ENCODE results near the gene GPC1.

The GPC1 gene

DNA sequence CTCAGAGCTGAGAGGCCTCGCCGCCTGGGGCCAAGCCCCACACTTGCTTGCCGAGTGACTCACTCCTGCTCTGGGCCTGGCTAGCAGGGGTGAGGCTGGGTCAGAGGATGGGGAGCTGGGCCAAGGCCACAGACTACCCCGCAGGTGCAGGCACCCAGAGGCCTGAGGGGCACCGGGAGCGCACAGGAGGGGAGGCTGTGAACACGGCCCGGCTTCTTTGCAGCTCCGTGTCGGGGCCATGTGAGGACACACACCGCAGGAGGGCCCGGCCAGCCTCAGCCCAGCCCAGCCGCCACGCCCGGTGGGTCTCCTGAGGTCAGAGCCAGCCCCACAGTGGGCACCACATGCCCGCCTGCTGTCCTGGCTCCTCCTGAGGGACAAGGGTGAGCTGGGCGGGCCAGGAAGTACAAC is 8.4 kb downstream of the GPC1 start:
- no peak for DNase-seq

DNA sequence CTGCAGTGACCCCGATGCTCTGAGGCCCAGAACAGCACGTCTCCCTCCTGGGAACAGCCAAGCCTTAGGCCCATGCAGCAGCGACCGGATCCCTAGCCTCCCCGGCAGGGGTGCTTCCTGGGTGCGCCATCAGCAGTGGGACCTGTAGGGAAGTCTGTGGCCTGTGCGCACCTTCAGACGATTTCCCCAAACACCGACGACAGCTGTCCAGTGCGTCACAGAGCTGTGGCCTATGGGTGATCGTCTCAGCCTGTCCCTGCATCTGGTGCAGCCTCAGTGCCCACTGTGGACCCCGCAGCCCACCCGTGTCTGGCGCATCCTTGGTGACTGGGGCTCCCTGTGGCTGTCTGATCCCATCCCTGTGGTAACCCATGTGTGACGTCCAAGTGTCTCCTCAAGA is 9.0 kb downstream of the GPC1 start:
- DNase-seq, result no peak

DNA sequence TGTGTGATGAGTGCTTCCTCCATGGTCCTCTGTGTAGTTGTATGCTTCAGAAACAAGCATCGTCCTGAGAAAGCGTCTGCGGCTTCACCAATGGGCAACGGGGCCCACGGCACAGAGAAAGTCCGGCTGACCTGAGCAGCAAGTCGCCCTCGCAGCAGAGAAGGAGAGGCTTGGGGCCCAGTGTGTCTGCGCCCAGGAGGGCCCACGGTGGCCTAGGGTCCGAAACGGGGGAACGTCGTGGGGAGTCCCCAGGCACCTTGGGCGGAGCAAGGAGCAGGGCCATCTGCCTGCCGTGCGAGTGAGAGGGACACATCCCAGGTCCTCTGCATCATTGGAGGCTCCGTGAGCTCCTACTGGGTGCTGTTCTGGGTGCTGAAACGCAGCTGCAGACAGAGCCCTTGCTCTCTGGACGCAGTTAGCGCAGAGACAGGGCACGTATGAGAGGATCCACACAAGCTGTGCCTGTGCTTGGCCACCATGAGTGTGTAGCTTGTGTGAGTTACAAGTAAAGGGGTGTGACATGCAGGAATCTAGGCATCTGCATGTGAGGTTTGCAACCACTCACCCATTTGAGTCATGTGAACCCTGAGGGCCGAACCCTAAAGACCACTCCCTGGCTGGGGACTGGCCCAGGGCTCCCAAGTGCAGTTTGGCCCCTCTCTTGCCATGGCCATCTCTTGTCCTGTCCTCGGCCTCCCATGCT is 10.6 kb downstream of the GPC1 start:
- no peak for DNase-seq

DNA sequence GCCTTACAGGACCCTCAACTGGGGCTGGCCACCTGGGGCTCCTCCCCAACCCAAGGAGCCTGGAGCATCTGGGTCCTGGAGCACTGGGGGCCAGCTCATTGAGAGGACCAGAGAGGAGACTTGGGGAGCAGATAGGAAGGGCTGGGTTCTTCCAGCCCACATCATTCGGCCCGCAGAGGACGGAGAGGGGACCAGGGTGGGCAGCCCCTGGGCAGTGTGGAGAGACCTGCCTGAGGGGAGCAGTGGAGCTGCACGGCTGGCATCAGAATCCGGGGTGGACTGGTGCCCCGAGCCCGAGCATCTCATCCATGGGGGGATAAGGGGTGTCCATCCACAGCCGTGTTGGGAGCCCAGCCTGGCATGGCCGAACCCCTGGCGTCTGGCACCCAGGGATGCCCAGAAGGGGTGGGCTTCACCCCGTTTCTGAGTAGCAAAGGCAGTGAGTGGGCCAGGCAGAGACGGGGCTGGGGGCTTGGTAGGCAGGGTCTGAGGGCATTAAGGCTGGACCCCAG is 11.3 kb downstream of the GPC1 start:
- no peak for DNase-seq

DNA sequence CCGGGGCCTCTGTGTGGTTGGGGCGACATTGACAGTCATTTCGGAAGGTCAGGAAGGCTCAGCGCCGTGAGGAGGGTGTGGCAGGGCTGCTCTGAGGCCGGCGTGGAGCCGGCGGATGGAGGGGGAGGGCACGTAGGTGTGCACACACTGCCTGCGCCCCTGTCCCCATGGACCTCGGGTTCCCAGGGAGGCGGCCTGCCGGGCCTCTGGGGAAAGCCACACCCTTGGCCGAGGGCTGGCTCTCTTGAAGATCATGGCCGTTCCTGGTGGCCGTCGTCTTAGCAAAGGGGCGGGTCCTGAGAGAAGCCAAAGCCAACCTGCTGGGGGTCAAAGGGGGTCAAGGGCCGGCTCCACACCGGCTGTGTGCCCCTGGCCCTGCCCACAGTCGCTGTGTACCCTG is 11.9 kb downstream of the GPC1 start:
- DNase-seq, result no peak

DNA sequence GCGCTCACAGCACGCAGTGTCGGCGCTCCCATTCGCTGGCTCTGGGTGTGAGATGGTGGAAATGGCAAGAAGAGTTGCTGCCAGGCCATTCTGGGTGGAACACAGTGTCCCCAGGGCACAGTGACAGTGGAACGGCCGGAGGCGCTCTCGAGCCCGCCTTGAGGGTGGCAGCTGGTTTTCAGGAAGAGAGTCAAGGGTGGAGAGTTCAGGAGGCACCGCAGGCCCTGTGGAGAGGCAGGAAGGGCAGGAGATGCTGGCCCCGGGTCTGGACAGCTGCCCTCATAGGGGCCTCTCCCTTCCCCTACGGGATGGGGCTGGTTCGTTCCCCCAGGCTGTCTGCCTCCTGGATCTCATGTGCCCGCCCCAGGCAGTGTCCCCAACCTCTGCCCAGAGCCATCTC is 12.5 kb downstream of the GPC1 start:
- no peak for DNase-seq

DNA sequence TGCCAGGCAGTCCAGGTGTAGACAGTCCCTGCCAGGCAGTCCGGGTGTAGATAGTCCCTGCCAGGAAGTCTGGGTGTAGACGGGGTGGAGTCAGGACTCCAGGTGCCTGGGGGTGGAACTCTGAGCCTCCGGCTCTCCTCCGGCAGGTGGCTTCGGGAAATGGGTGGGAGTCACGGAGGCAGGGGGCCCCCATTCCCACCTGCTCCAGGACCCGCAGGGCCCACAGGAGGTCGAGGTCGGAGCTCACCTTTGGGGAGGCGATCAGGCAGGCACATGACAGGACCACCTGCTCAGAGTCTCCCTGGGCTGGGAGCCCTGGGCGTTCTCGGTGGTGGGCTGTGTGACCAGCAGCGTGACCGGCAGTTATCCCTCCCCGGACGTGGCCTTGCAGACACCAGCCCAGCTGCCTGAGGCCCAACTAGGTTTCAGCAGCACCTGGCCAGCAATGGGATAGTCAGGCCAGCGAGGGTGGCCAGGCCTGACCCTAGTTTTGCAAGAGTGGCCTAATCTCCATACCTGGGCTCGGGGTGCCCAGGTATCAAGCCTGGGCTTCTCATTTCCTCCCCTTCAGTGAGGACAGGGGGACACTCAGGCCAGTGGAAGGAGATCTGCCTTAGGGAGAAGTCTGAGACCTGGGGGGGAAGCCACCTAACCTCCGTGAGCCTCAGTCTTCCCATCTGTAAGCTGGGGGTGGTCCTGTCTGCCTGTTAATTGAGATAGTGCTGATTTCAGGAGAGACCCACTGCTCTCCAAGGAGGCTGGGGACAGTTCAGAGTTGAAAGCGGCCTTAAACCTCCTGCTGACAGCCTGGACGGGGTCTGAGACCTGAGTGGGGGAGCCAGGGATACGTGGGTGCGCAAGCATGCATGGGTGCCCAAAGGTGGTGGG is 13.2 kb downstream of the GPC1 start:
- DNase-seq, result no peak

DNA sequence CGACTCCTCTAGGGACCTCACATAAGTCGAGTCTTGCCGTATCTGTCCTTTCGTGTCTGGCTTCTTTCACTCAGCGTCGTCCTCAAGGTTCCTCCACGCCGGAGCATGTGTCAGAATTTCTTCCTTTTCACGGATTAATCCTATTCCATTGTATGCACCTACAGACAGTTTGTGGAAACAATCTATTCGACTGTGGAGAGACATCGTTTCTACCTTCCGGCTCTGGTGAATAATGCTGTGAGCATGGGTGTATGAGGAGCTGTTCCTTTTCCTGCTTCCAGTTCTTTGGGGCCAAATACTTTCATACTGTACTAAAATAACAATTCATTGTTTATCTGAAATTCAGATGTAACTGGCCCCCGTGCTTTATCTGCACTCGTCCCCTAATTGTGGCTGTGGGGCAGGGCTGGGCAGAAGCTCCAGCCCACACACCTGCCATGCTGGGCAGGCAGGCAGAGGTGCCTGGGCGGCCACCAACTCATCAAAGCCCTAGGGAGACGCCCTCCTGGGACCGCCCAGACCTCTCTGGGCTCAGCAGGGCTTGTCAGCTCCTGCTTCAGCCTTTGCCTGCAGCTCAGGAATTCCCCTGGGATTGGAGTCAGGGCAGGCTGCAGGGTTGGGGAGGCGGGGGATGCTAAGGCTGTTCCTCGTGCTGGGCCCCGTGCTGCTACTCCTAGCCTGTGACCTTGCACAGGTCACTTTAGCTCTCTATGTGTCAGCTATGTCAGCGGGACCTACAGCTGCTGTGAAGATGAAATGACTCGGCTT is 14.5 kb downstream of the GPC1 start:
- DNase-seq, result no peak

DNA sequence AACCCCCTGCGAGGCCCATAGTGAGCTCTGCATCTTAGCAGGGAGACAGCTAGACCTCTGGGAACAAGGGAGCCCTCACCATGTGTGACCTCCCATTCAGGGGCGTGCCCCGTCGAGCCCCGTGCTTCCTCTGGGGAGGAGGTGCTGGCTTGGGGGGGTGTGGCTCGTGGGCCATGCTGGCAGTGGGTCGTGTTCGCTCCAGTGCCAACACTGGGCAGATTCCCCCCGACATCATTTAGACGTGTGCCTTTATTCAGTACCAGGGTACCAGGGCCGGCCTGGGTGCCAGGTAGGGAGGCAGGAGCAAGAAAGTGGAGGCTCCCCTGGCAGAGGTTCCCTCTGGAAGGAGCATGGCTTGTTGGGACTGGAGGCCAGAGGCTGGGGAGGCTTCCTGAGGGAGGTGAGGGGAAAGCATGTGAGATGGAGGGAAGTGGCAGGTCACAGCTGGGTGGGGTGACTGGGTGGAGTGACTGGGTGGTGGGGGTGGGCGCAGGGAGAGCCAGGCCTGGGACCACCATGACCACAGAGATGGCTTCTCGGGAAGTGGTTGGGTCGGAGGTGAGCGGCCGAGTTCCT is 15.2 kb downstream of the GPC1 start:
- no peak for DNase-seq

DNA sequence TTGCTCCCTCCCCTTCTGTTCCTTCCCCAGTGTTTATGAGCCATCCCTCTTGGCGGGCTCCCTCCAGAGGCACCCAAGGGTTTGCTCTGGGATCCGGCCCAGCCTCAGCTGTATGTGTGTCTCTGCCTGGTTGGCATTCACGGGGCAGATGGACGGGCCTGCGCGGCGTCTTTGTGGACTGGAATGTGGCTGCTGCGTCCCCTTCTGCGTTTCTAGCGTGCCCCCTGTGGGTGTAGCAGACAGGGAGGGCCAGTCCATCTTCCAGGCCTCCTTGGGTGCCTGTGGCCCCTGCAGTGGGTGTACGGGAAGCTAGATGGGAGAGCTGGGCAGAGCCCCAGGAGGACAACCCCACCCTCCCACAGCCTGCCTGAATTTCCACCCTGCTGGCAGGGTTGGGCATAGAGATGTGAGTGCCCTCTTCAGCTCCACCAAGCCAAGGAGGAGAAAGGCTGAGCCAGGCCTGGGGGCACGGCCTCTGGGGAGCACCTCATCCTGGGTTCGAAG is 15.7 kb downstream of the GPC1 start:
- no peak for DNase-seq

DNA sequence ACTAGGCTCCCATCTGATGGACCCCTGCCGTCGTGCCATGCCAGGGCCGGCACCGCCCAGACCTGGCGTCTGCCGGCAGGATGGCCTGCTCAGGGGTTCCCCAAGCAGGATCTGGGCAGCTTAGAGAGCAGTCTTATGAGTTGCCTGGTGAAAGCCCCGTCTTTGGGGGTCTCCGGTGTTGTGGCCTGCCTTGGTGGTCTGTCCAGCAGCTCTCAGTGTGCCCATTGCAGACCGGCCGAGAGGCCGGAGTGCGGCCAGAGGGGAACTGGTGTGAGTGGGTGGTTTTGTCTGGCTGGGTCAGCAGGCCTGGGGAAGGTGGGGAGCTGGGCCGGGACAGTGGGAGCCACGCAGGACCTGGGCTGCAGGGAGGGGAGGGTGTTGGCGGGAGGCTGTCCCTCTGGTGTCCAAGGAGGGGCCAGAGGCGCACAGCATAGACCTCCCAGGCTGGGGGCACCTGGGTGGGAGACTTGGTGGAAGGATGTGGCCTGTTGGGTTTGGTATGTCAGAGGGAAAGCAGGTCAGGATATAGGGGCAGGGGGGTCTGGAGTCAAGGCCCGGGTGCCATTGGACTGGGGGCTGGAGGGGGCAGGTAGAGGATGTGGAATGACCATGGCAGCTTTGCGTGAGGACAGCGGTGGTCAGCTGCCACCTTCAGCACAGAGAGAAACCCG is 16.5 kb downstream of the GPC1 start:
- no peak for DNase-seq

DNA sequence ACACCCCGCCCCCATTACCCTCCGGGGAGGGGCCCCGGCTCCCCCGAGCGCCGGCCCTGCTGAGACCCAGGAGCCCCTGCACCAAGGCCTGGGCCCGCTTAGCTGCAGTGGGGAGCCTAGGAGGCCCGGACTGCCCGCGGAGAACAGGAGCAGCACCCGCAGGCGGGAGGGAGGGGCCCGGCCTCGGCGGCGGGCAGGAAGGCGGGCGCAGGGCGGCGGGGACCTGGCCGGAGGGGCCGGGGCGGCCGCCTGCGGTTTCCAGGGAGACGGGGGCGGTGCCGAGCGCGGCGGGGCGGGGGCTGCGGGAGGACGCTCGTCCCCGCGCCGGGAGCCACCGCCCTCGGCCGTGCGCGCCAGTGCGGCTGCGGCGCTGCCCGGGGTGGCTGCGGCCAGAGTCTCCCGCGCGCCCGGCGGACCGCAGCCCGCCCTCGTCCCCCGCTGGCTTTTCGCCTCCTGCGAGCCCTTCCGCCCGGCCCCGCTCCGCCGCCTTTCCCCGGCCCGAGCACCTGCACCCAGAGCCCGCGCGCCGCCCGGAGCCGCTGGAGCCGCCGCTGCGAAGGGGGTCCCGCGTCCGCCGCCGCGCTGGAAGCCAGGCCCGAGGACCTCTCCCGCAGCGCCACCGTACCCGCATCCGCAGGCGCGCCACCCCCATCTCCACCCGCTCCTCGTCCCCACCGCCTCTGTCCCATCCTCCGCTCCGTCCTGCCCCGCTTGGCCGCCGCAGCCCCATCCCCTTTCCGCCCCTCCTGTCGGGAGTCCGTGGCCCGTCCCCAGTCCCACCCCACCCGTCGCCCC is 17.2 kb downstream of the GPC1 start:
- DNase-seq, result no peak

DNA sequence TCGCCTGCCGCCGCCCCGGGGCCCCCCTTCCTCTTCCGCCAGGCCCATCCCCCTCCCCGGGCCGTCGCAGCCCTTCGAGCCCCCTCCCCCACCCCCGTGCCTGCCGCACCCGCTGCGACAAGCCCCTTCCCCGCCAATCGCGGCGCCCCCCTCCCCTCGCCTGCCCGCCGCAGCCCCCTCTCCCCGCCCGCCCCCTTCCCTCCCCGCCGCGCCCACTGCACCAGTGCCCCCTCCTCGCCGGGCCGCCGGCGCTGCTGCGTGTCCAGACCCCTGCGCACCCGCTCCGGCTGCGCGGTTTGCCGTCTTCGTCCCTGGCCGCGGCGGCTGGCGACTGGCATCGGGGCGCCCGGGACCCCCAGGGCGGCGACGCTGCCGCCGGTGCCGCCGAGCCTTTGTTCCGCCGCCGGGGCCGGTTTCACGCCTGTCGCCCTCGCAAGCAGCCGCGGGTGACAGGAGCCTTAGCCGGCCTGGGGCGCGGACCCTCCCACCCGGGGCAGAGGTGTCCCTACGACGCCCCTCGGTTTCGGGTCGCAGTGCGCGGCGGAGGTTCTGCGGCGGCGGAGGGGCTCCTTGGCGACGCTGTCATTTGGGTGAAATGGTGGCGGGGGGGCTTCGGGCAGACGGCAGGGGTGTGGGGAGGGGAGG is 18.1 kb downstream of the GPC1 start:
- no peak for DNase-seq

DNA sequence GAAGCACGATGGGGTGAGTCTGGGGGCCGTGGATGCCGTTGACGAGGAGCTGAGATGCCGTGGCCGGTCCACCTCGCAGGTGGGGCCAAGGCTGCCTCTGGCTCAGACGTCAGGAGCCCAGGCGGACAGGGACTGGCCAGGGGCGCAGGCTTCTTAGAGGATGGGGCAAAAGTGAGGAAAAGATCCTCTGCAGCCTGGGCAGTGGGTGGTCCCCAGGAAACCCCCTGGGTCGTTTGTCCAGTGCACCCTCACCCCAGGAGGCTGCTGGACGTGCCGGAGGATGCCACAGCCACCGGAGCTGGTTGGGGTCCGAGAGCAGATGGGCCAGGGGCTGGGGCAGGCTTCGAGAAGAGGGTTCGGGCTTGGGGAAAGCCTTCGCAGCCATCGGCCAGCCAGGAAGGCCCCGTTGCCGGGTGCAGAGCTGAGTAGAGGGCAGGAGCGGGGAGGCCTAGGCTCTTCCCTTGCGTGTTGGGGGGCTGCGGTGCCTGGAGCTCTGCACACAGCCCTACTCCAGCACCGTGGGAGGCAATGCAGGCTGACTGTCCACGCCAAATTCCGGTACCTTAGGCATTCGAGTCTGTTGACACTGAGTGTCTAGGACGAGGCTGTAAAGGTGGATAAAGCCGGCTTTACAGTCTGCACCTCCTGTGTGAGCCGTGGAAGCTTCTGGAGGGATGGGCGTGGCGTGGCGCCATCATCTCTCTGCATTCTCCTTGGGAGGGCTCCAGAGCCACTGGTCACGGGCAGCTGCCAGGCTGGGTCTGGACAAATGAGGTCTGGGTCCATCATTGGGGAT is 18.8 kb downstream of the GPC1 start:
- DNase-seq, result no peak

DNA sequence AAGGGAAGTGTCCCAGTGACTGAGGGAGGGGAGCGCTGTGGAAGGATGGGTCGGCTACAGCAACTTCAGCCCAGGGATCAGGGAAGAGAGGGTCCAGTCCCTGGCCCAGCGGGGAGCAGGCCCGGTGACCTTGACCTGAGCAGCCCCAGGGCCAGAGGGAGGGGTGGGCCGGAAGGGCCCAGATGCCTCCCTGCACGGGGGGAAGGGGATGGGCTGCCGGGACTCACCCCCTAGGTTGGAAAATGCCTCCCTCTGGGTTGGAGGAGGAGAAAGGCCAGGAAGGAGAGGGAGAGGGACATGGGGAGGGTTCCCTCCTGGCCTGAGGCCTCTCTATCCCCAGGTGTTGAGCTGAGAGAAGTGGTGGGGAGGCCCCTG is 19.8 kb downstream of the GPC1 start:
- no peak for DNase-seq

DNA sequence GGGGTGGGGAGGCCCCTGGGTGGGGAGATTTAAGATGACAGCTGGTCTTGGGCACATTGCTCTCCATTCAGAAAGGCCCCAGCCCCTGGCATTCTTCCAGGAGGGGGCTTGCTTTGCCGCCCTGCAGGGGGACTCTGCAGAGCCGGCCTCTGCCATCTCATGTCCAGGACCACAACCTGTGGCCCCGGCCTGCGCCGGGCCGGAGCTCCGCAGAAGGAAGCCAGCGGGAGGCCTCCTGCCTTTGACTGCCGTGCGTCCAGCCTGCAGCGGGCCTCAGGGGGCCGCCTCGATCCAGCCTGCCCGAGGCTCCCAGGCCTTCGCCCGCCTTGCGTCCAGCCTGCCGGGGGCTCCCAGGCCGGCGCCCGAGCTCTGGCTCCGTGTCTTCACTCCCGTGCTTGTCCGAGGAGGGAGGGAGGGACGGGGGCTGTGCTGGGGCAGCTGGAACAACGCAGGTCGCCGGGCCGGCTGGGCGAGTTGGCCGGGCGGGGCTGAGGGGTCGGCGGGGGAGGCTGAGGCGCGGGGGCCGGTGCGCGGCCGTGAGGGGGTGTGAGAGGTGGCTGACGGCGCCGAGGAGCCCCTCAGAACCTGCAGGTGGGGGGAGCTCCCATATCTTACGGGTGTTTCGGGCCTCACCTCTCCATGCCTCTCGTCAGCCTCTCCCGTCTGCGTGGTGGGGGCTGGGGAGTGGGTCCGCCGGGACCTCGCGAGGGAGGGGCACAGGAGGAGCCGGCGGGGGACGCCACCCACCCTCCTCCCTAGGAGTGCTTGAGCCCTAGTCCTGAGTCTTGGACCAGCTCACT is 20.4 kb downstream of the GPC1 start:
- DNase-seq, result no peak

DNA sequence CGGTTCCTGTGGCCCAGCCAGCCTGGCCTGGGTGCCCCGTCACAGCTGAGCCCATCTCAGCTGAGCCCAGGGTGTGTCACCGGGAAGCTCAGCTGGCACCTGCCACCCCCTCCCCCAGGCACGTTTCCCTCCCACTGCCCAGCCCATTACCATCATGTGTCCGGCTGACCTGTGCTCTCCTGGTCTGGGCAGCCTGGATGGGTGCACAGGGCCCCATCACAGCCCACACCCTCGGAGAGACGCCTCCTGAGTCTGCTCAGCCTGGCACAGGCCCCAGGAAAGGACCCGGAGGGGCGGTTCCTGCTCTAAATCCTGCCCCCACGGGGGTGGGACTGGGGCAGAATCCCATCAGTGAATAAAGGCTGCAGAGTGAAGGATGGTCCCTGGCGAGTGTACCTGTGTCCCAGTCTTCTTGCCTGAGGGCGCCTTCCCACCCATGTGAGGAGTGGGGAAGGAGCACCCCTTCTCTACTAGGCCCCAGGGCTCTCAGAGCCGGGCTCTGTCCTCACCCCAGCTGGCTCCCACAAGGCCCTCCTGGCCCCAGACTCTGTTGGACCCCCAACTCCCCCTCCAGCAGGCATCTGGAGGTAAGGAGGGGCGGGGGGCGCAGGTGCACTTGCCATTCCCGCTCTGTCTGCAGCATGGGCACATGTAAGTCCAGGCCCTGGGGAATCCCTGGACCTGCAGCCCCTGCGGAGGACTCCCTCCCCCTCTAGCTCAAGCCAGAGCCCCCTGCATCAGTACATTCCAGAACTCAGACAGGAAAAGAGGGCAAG is 21.2 kb downstream of the GPC1 start:
- no peak for DNase-seq

Measured in activated CD8-positive, alpha-beta memory T cell treated with anti-CD3 and anti-CD28 coated beads for 24 hours (primary cell).